Right renal pelvis (tissue), 4 donors: Measurements from ENCODE around the gene CSE1L. TPM values are rescaled to one million over a fixed set of nuclear protein-coding genes. Genes with fewer than 3 reads are reported as not detected.
"Not testable (repeated sequence)": the region's sequence is repeated elsewhere in the genome, so short reads cannot be mapped to it uniquely, and the experiment has no call there.

Experiments used
- DNase-seq, 4 donors: peaks; one replicate each; pipeline ENCODE4 v3.0.0-alpha.2; 2013; ENCODE audit warnings: low read depth in 4 of 4, low spot score in 3 of 4, missing footprints in 1 of 4
- polyA plus RNA-seq, 4 donors: library from polyadenylated mRNA; unstranded; fragments of 120-200 nt; gene quantifications; one replicate each; pipeline ENCODE4 v1.2.1, GENCODE V29; 2013; ENCODE audit not compliant: insufficient read length in 4 of 4

CSE1L gene
- polyA plus RNA-seq, 4 donors: 102 to 117 (median 115) TPM

DNA sequence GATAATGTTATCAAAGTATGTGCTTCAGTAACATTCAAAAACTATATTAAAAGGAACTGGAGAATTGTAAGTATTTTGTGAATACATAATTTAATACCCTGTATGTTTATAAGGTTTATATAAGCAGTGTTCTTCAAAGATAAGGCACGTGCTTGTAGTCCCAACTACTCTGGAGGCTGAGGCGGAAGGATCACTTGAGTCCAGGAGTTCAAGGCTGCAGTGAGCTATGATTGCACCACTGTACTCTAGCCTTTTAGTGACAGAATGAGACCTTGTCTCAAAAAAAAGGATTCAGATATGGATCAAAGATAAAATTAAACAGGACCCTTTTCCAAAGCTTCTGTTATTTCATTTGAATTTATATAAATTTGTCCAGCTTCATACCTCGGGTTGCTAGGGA, 17.2 kb downstream of the CSE1L start:
- no peak for DNase-seq

DNA sequence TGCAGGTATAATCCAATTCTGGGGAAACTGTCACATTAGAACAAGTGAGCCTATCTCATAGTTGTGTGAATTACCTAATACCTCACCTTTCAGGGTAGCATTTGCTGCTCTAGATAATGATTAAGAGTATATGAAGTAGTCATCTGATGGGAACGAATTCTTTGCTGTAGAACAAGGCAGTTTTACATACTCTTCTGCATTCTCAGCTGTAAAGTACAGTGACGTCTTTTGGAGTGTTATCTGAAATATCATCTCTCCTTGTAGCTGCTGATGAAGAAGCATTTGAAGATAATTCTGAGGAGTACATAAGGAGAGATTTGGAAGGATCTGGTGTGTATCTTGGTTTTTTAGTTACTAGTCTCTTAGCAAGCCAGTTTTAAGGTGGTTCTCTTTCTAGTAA, 28.4 kb downstream of the CSE1L start:
- DNase-seq: no peak

DNA sequence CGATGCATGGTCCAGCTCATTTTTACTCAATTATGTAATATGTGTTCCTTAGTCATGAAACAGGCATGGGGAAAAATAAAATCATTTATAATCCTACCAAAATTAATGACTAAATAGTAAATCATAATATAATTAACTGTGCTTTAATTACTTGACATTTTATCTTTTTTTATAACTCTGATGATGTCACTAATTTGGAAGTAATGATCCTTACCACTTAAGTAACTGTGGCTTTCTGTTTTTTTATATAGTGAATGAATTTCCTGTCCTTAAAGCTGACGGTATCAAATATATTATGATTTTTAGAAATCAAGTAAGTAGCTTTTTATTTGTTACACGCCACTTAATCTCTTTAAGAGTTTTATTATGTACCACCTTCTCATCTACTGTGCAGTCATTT, 32.2 kb downstream of the CSE1L start:
- DNase-seq: no peak

DNA sequence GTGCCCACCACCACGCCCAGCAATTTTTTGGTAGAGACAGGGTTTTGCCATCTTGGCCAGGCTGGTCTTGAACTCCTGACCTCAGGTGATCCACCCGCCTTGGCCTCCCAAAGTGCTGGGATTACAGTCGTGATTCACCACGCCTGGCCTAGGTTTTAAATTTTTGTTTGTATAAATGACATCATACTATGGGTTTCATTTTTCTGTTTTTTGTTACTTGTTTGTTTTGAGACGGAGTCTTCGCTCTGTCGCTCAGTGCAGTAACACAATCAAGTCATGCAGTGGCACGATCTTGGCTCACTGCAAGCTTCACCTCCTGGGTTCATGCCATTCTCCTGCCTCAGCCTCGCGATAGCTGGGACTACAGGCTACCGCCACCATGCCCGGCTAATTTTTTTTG, 36.2 kb downstream of the CSE1L start:
- not testable (repeated sequence) for DNase-seq

DNA sequence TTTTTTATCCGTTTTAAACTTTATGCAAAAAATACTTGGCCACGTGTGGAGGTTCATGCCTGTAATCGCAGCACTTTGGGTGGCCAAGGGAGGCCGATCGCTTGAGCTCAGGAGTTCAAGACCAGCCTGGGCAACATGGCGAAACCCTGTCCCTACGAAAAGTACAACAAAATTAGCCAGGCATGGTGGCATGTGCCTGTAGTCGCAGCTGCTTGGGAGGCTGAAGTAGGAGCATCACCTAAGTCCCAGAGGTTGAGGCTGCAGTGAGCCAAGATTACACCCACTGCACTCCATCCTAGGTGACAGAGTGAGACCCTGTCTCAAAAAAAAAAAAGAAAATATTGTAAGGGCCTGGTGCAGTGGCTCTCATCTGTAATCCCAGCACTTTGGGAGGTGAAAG, 45.0 kb downstream of the CSE1L start:
- DNase-seq: no peak

DNA sequence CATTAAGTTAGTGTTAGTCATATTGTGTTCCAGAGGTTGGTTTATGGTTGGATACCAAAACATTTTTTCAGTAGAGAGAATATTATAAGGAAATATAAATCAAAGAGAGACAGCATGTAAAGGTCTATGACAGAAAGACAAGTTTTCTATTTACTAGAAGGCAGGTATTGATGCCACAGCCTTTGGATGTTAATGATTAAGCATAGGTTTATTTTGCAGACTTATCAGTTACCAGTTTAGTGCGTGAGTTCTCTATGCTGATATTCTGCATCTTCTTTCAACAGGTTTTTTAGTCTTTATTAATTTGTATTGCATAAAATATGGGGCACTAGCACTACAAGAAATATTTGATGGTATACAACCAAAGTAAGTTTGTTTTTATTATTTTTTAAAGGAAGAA, 45.6 kb downstream of the CSE1L start:
- no peak for DNase-seq

DNA sequence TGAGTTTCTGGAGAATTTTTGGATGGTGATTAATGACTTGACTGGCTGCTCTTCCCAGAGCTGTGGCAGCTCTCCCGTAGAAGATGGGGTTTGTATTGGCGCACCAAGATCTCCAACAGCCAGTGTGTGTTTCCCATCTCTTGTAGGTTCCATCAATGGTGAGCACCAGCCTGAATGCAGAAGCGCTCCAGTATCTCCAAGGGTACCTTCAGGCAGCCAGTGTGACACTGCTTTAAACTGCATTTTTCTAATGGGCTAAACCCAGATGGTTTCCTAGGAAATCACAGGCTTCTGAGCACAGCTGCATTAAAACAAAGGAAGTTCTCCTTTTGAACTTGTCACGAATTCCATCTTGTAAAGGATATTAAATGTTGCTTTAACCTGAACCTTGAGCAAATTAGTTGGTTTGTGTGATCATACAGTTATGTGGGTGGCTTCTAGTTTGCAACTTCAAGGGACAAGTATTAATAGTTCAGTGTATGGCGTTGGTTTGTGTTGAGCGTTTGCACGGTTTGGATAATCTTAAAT, 50.2 kb downstream of the CSE1L start:
- no peak for DNase-seq

DNA sequence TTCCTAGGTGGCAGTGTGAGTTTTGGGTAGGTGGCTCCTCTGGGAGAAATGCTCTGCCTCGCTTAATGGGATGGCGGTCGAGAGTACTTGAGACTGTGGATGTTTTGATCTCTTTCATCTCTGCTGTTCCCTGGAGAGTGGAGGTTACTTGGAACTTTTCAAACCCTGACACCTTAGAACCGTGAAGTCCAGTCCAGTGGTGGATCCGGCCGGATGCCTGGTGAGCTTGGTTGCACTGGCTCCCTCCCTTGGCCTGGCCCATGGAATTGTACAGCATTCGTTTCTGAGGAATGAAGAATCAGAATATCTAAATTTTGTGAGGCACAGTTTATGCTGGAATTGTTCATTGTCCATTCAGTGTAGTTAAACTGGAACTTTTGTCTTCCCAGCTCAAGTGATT, 51.0 kb downstream of the CSE1L start:
- no peak for DNase-seq

DNA sequence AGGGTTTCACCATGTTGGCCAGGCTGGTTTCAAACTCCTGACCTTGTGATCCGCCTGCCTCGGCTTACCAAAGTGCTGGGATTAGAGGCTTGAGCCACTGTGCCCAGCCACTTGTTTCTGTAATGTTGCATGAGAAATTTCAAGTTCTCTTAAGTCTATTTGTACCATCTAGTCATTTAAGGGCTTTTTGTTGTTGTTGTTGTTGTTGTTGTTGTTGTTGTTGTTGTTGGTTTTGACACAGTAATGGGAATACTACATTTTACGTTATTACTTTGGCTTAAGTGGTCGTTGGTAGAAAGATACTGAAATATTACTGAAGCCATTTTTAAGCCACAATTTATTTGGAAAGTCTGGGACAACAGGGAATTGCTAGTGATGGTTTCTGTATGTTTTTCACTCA, 52.0 kb downstream of the CSE1L start:
- no peak for DNase-seq

DNA sequence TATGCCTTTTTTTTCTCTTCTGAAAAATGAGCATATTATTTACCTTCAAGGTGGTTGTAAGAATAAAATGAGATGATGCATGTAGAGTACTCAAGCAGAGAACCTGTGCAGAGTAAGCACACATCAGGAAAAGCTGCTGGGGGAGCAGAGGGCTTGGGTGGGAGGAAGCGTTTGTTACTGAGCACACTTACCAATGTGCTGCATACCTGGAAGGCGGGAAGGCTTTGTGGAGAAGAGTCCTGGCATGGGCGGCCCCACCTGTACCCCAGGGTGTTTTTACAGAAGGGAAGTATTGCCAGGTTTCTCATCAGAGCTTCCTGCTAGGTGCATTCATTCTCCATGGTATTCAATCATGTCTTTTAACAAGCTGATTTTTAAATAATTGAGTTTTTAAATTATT, 52.9 kb downstream of the CSE1L start:
- DNase-seq: no peak

DNA sequence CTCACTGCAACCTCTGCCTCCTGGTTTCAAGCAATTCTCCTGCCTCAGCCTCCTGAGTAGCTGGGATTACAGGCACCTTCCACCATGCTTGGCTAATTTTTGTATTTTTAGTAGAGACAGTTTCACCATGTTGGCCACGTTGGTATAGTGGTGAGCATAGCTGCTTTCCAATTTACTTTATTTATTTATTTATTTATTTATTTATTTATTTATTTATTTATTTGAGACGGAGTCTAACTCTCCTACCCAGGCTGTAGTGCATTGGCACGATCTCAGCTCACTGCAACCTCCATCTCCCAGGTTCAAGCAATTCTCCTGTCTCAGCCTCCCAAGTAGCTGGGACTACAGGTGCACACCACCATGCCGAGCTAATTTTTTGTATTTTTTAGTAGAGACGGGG, 54.2 kb downstream of the CSE1L start:
- DNase-seq: not testable (repeated sequence)

DNA sequence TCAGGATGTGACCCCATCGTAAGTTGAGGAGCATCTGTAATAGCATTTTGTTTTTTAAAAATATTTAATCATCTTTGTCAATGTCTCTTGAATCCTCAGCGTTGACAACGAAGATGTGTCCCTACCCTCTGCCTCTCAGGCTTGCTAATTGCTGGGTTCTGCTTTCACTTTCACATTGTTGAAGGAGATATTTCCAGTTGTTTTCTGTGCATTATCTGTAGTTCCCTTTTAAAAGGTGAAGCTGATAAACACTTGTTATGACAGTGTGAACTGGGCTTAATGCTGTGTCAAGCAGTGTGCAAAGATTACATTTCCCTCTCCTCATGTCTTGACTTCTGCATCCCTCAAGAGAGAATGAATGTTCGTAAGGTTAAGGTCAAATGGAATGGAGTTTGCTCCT, 54.9 kb downstream of the CSE1L start:
- DNase-seq: no peak

DNA sequence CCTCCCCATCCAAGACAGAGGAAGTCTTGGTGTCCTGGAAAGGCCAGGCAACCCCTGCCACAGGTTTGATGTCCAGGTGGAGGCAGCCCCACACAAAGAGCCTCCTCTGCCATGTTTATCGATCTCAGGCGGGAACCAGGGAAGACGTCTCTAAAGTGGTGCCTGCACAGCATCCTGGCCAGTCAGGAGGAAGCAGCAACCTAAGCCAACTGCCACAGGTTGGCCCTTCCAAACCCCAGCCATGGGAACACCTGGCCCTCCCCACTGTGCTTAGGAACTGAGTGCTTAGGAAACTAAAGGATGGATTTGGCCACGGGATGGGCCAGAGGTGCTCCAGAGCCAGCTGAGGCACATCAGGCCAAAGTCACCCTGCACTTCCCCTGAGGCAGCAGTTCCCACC, 56.9 kb downstream of the CSE1L start:
- no peak for DNase-seq

DNA sequence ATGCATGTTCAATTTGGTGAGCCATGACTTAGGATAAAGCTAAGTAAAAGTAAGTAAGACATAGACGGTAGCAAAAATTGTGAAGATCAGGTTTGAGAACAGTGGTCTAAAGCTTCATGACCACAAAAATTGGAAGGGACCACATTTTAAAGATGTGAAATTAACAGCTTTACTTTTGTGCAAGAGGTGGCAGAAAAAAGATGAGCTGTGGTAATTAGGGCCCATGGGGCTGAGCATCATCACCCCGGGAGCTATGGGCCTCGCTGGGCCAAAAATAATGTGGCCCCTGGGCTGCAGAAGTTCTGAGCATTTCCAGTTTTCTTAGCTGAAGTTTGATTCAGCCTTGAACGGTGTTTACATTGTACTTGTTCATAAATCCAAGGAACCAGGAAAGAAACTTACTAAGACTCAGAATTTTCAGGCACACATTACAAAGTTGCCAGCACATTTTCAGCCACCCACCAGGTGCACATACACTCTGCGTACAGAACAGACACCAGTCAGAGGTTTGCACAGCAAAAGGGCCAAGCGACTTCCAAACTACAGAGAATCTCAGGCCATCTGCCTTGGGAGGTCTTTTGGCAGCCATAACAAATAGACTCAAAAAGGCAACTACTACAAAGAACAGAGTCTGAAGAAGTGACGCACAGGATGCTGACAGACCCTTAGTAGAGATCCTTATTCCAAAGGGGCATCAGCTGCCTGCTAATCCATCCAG, 57.7 kb downstream of the CSE1L start:
- DNase-seq: no peak

DNA sequence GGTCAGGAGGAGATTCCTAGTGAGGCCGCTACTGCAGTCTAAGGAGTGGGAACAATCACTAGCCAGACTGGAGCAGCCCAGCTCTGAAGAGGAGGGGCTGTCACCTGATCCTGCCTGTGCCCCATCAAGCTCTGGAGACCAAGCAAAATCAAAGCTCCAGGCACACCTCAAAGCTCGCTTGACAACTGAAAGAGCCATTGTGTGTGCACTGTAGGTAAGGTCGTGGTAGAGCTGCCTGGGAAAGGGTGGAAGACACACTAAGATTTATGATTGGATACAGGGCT, 58.2 kb downstream of the CSE1L start:
- no peak for DNase-seq

DNA sequence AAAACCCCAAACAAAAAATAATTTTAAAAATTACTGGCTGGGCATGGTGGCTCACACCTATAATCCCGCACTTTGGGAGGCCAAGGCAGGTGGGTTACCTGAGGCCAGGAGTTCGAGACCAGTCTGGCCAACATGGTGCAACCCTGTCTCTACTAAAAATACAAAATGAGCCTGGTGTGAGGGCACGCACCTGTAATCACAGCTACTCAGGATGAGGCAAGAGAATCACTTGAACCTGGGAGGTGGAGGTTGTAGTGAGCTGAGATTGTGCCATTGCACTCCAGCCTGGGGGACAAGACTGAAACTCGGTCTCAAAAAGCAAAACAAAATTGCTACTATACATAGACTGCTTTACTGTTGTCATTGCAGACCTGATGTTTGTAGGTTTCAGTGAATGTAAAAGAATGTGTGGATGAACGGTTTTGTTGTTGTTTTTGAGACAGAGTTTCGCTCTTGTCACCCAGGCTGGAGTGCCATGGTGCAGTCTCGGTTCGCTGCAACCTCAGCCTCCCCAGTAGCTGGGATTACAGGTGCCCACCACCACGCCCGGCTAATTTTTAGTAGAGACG, 59.0 kb downstream of the CSE1L start:
- DNase-seq: not testable (repeated sequence)

DNA sequence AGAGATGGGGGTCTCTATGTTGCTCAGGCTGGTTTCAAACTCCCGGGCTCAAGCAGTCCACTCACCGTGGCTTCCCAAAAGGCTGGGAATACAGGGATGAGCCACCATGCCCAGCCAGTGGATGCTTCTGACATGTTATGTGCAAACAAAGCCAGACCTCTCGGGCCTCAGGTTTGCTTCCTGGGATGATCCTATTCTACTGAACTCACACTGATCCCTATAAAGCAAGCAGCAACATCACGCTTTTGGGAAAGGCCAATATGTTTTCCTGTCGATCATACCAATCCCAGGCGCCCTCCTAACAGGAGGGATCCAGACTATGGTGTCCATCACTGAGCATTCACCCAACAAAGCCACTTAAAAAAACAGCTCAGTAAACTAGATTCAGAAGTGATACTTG, 60.2 kb downstream of the CSE1L start:
- no peak for DNase-seq

DNA sequence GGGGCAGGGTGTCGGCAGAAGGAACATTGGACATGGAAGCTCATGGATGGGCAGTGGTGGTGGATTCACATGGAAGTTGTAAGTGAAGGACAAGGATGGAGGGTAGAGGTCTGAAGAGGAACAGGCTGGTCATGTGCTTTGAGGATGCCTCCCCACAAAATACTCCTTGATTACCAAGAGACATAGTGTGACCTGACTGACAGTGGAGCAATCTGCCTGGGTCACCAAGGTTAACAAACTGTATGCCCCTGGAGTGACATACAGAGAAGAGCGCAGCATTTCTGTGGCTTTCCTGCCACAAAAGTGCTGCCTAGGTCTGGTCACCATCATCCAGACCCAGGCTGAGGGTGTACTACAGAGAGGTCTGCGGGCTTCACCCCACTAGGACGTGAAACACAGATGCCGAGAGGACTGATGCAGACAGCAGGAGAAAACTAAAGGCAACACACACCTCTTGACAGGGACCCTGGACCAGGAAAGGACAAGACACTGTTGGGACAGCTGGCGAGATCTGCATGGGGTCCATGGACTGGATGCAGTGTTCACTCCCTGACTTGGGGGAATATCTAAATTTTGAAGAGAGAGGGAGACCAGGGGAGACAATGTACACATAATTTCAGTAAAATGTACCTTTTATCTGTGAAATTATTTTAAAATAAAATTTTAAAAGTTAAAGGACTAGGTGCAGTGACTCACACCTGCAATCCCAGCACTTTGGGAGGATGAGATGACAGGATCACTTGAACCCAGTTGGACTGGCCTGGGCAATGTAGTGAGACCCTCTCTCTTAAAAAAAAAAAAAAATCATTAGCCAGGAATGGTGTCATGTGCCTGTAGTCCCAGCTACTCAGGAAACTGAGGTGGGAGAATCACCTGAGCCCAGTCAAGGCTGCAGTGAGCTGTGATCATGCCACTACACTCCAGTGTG, 64.9 kb downstream of the CSE1L start:
- no peak for DNase-seq

DNA sequence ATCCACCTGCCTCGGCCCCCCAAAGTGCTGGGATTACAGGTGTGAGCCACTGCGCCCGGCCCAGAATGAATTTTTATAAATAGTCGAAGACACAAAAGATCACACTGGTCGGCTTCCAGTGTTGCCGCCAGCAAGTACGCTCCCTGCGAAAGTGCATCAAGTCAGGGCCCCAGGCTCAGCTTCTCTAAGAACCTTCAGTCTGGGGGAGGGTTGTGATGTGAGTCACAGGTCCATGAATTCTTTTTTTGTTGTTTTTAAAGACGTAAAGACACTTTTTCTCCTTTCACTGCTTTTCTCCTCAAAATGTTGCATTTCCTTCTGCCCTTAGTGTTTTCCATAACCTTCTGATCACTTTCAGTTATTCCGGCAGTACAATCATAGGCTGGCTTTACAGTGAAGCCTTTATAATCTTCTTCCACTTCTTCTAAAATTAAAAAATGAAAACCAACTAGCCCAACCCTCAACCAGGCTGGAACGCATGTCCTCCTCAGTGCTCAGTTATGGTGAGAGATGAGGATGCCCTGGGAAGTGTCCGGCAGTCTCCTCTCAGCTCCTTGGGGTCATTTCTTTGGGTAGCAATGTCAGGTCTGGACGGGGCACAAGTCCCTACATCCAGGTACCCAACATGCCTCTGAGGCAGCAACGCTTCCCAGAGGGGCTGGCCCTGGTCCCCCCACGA, 66.6 kb downstream of the CSE1L start:
- DNase-seq: no peak

DNA sequence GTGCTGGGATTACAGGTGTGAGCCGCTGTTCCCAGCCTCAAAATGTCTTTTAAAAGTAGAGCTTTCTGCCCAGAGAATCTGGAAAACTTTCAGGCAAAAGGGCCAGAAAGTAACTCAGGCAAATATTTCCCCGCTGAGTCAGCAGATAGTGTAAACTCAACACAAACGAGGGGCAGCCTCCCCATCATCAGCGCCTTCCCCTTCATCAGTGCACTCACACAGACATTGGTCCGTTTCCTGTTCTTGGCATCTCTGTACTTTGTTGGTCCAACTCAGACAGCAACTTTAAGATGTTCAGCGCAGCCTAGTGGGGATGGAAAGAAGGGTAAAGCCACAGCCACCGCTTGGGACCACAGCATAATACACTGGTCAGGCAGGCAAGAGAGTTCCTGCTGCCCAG, 69.5 kb downstream of the CSE1L start:
- no peak for DNase-seq

DNA sequence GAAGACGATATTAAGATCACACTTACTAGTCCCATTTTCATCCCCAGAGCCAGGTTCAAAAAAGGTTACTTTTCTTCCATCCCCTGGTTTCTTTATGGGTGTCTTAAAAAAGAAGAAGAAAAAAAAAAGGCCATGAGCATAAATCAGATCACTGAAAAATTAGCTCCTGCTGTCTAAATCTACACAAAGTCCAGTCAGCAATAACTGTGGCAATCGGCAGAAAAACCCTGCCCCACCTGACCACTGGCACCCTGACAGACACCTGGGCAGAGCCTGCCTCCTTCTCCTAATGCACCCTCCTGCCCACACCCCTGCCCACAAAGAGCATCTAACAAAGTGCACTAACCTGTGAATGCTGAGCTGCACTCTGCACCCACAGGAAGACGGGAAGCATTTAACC, 72.2 kb downstream of the CSE1L start:
- no peak for DNase-seq
